Stimulated activated CD8-positive, alpha-beta memory T cell treated with anti-CD3 and anti-CD28 coated beads, Interleukin-4, amount 100 ng/mL, for 48 hours (primary cell): Measurements from ENCODE around the gene NRL.

ENCODE experiments used
- DNase-seq: peaks from one replicate; pipeline ENCODE4 v3.0.0-alpha.2; 2020

The NRL gene

GRCh38 chr14:24098927-24099813 is 15.6 kb downstream of the NRL start:
- DNase-seq: no peak

- DNase-seq: no peak
These were observed 16.4 kb downstream of the NRL start for GRCh38 chr14:24098229-24098926.

GRCh38 chr14:24096545-24097181 is 18.1 kb downstream of the NRL start:
- DNase-seq: no peak

GRCh38 chr14:24095271-24096068 is 19.3 kb downstream of the NRL start:
- peak; percentile 81 for DNase-seq

GRCh38 chr14:24094841-24095270 is 19.9 kb downstream of the NRL start:
- DNase-seq: peak; percentile 40

GRCh38 chr14:24093901-24094840 is 20.6 kb downstream of the NRL start, which contains the start of gene PCK2:
Gene PCK2 (plus strand): TSS chr14:24094311. CDS start chr14:24094406, 95 bp downstream.
- DNase-seq: peak; percentile 93

- DNase-seq: no peak
These were observed 21.4 kb downstream of the NRL start for GRCh38 chr14:24093207-24093900.

- DNase-seq: no peak
These were observed 22.1 kb downstream of the NRL start for GRCh38 chr14:24092505-24093206.

- DNase-seq: no peak
These were observed 22.6 kb downstream of the NRL start for GRCh38 chr14:24092110-24092504.

- no peak for DNase-seq
These were observed 24.9 kb downstream of the NRL start for GRCh38 chr14:24089890-24090289.

GRCh38 chr14:24088095-24088494 is 26.7 kb downstream of the NRL start:
- DNase-seq: no peak

- DNase-seq: no peak
These were observed 27.7 kb downstream of the NRL start for GRCh38 chr14:24087004-24087403.

- no peak for DNase-seq
These were observed 28.4 kb downstream of the NRL start for GRCh38 chr14:24086193-24086955.

GRCh38 chr14:24085215-24085614 is 29.5 kb downstream of the NRL start:
- DNase-seq: no peak

- DNase-seq: no peak
These were observed 30.3 kb downstream of the NRL start for GRCh38 chr14:24084440-24084839.

- DNase-seq: no peak
These were observed 31.3 kb downstream of the NRL start for GRCh38 chr14:24083462-24083861.

GRCh38 chr14:24082411-24083080 is 32.2 kb downstream of the NRL start:
- DNase-seq: no peak

- no peak for DNase-seq
These were observed 33.0 kb downstream of the NRL start for GRCh38 chr14:24081739-24082211.
